ENCODE data around the gene STAM.

The STAM gene

DNA sequence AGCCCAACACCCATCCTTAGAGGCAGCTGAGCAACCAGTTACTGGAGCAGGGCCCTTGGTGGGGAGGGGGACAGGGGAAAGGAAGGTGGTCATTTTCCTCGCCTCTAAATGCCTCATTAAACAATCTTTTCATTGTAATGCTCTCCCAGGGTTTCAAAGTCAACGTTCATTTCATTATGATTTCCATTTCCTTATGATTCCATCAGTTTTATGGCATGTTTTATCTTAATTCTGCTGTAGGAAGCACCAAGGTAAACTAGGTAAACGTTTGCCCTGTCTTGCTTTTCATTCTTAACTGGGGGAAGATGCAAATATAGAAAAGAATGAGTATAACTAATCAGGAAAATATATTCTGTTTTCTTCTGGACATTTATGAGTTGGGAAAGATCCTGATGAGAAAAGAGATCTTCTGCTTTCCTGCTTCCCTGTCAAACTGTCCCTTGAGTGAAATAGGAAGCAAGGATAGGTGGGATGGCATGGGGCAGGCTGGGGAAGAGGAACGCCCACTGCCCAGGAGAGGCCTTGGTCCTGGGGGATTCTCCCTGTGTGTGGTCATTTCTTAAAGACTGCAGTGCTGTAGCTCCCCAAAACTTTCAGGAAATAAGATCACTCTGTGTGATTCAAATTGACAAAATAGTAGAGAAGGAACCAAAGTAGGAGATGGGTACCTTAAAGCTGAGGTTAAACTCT, 87.5 kb downstream of the STAM start:
- no peak for DNase-seq (ENCODE audit: low read depth)

DNA sequence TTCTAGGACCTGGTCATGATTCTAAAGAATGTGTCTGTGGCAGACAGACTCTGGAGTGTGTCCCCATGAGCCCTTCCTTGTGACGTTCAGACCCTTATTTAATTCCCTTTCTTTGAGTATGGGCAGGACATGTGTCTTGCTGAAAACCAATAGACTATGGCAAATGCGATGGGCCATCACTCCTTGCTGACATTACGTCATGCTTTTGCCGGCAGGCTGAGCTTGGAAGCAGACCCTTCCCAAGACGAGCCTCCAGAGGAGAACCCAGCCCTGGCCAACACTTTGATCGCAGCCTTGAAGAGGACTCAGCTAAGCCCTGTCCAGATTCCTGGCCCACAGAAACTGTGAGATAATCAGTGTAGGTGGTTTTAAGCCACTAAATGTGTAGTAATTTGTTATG, 89.7 kb downstream of the STAM start:
- DNase-seq (ENCODE audit: low read depth), result no peak

DNA sequence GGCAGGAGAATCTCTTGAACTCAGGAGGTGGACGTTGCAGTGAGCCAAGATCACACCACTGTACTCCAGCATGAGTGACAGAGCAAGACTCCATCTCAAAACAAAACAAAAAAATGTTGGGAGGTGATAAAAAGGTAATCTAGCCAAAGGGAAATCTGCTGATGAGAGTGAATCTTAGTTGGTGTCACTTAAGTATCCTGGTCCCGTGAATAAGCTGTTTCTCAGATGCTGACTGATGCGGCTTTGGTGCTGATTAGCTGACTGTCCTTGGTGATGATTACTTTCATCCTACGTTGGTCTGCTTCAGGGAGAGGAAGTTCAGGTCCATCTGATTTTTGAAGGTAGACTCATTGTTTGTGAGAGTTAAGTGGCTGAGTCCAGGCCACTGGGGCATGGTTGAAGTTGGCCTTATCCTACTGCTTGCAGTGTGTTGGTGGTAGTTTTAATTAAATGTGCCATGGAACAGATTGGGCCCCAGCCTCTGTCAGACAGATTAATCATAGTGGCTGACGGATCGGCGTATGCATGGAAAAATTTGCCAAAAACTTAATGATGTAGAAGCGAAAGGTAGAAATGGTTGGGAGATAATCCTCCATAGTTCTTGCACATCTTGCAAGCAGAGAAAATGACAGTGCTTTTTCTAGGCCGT, 90.6 kb downstream of the STAM start:
- no peak for DNase-seq (ENCODE audit: low read depth)

DNA sequence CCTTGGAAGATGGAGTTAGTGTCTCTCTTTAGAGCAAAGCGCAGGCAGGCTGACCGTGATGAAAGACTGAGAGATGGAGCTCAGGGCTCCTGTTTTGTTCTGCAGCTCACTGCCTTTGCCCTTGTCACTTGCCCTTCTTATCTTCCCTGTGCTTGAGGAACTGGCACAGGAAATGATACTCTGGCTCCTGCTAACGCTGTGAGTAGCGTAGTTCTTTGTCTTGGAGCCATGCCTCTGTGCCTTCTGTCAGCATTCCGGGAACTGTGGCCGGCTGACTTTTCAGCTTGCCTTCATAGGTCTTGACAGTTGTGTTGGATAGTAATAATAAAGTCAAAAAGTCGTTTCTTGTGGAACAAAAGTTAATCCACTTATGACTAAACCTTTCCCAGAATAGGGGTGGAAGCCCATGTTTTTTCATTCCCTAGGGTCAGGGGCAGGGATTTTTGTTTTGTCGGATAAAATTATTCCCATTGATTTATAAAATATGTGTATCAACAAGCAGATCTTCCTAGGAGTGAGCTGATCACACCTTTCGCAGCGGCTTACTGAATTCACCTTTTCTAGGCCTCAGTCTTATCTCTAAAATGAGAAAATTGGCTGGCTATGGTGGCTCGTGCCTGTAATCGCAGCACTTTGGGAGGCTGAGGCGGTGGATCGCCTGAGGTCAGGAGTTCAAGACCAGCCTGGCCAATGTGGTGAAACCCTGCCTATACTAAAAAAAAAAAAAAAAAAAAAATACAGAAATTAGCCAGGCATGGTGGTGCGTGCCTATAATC, 91.4 kb downstream of the STAM start:
- DNase-seq (ENCODE audit: low read depth), result no peak

DNA sequence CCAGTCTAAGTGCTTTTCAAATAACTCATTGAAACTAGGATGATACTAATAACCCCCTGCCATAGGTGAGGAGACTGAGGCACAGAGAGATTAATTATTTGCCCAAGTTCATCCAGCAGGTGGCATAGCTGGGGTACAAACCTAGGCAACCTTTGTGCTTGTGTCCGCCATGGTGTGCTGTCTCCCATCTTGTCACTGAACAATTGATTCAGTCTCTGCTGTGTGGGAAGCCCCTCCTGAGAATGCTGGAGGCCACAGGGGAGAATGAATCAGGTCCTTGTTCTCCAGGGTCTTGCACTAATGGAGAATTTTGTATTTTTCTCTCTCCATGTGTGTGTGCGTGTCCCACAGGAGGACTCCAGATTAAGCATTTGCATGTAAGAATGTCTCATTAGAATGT, 92.3 kb downstream of the STAM start:
- DNase-seq (ENCODE audit: low read depth), result no peak

GRCh38 chr10:17737027-17737965, 93.3 kb downstream of the STAM start:
- DNase-seq (ENCODE audit: low read depth), result no peak

- DNase-seq (ENCODE audit: low read depth), result no peak
These were observed 96.7 kb downstream of the STAM start for GRCh38 chr10:17740668-17741067.

DNA sequence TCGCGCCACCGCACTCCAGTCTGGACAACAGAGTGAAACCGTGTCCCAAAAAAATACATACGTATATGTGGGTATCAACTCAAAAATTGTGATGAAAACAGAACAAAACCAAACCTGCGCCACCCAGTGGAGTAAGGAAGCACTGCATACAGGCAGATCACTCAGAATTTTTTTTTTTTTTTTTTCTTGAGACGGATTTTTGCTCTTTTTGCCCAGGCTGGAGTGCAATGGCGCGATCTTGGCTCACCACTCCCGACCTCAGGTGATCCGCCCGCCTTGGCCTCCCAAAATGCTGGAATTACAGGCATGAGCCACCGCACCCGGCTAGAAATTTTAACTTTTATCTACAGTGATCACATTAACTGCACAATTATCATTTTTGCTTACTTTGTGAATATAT, 99.0 kb downstream of the STAM start:
- peak; percentile 55 for DNase-seq (ENCODE audit: low read depth)

GRCh38 chr10:17743437-17743836, 99.5 kb downstream of the STAM start:
- no peak for DNase-seq (ENCODE audit: low read depth)

- DNase-seq (ENCODE audit: low read depth), result no peak
These were observed 100.5 kb downstream of the STAM start for GRCh38 chr10:17744341-17744861.

GRCh38 chr10:17747883-17748550, 104.1 kb downstream of the STAM start:
- DNase-seq (ENCODE audit: low read depth), result no peak

DNA sequence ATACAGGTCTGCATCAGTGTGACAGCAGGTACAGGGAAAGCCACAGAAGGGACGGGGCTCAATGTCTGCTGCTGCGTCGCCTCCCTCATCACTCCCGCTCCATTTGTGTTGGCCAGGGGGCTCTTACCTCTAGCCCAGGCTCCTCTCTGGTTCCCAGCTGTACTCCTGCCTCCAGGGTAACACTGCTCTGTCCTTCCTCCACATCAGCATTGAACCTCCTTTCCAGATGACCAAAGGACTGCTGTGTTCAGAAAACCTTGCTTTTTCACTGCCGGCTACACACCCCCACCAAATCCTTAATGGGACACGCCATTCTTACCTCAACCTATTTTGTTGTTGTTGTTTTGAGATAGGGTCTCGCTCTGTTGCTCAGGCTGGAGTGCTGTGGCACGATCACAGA, 105.9 kb downstream of the STAM start:
- no peak for DNase-seq (ENCODE audit: low read depth)

GRCh38 chr10:17751781-17752445, 108.0 kb downstream of the STAM start, which contains the start of gene TMEM236:
Gene TMEM236, plus strand, starts transcription at chr10:17752201. Its CDS starts 95 bp downstream, at chr10:17752296.
- no peak for DNase-seq (ENCODE audit: low read depth)

DNA sequence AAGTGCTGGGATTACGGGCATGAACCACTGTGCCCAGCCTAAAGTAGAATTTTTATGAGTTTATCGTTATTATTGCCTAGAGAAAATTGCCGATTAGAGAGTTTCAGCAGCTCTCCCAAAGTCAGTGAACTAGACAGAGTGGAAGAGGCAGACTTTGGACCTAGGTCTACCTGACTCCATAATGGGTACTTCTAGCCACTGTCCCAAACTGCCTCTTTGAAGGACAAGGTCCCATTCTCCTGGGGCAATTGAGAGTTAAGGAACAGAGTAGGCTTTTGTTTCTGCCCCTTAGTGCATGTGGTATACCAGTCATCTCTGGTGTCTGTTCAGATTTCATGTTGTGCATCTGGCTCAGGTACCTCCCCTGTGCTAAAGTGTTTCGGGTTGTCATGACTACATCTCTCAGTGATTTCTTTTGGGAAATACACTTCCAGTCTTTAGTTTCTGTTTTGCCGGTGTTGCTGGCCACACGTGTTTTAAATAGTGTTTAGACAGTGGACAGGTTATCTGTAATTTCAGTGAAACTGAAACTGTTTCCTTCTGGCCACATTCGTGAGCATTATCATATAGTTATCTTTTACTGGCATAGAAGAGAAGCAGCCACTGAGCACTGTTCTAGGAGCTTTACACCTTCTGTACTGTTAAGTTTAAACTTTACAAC, 112.7 kb downstream of the STAM start:
- DNase-seq (ENCODE audit: low read depth), result no peak

DNA sequence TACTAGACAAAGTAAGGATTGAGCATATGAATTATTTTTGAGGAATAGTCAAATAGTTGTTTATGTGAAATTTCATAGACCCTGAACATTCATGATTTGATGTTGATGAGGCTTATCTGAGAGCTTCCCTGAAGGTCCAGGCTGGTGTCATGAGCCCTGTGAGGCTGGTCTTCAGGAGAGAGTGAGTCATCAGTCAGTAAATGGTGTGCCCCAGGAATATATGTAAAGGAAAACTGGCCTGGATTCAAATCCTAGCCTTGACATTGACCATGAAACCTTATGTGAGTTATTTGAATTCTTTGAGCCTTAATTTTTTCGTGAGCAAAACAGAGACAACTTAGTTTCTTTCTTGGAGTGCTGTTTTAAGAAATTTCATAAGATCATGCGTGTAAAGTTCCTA, 114.2 kb downstream of the STAM start:
- DNase-seq (ENCODE audit: low read depth), result no peak

GRCh38 chr10:17758896-17759295, 114.9 kb downstream of the STAM start:
- no peak for DNase-seq (ENCODE audit: low read depth)

DNA sequence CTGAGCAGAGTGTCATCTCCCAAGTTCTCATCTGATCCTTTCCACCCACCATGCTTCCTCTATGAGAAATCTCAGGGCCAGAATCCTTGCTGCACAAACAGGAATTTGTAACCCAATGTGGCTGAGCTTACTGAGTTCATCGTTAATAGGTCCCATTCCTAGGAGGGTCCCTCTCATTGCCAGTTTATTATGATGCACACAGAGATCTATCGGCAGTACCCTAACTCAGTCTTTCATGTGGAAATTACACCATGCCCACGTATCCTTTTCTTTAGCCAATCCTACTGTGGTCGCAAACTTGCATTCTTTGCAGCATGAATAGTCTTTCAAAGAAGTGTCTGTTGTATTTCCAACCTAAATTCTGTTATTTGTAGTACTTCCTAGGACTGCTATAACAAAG, 120.2 kb downstream of the STAM start:
- no peak for DNase-seq (ENCODE audit: low read depth)

- no peak for DNase-seq (ENCODE audit: low read depth)
These were observed 121.7 kb downstream of the STAM start for GRCh38 chr10:17765602-17766001.

All from activated T-cell treated with anti-CD3 and anti-CD28 coated beads for 48 hours (primary cell).